ENCODE results near the gene NOS1AP.

Gene NOS1AP

GRCh38 chr1:162270016-162270770 is 200.7 kb downstream of the NOS1AP start:
- DNase-seq, result no peak

- DNase-seq, result no peak
Observed at GRCh38 chr1:162271972-162272371, 202.5 kb downstream of the NOS1AP start.

GRCh38 chr1:162272419-162272818 is 202.9 kb downstream of the NOS1AP start:
- DNase-seq, result no peak

GRCh38 chr1:162275622-162276175 is 206.2 kb downstream of the NOS1AP start:
- DNase-seq, result no peak

GRCh38 chr1:162276493-162276892 is 207.0 kb downstream of the NOS1AP start:
- no peak for DNase-seq

- no peak for DNase-seq
Observed at GRCh38 chr1:162279136-162279498, 209.6 kb downstream of the NOS1AP start.

GRCh38 chr1:162281426-162281825 is 211.9 kb downstream of the NOS1AP start:
- DNase-seq, result no peak

- DNase-seq, result no peak
Observed at GRCh38 chr1:162283657-162284056, 214.2 kb downstream of the NOS1AP start.

- no peak for DNase-seq
Observed at GRCh38 chr1:162284206-162284955, 214.9 kb downstream of the NOS1AP start.

GRCh38 chr1:162285149-162285561 is 215.7 kb downstream of the NOS1AP start:
- no peak for DNase-seq

GRCh38 chr1:162291000-162291399 is 221.5 kb downstream of the NOS1AP start:
- no peak for DNase-seq

- no peak for DNase-seq
Observed at GRCh38 chr1:162292422-162292849, 222.9 kb downstream of the NOS1AP start.

GRCh38 chr1:162293073-162293692 is 223.7 kb downstream of the NOS1AP start:
- no peak for DNase-seq

GRCh38 chr1:162294015-162294414 is 224.5 kb downstream of the NOS1AP start:
- DNase-seq, result no peak

GRCh38 chr1:162297208-162297607 is 227.7 kb downstream of the NOS1AP start:
- no peak for DNase-seq

GRCh38 chr1:162298266-162298665 is 228.8 kb downstream of the NOS1AP start:
- DNase-seq, result no peak

GRCh38 chr1:162299018-162299417 is 229.5 kb downstream of the NOS1AP start:
- no peak for DNase-seq

- DNase-seq, result no peak
Observed at GRCh38 chr1:162300057-162300917, 230.8 kb downstream of the NOS1AP start.

- DNase-seq, result no peak
Observed at GRCh38 chr1:162301696-162302095, 232.2 kb downstream of the NOS1AP start.

- DNase-seq, result no peak
Observed at GRCh38 chr1:162302306-162303003, 233.0 kb downstream of the NOS1AP start.

- DNase-seq, result no peak
Observed at GRCh38 chr1:162303004-162303344, 233.5 kb downstream of the NOS1AP start.

- DNase-seq, result no peak
Observed at GRCh38 chr1:162304736-162305135, 235.2 kb downstream of the NOS1AP start.
